ENCODE measurements around the gene FAM111B. TPM values are rescaled to one million over a fixed set of nuclear protein-coding genes. Genes with fewer than 3 reads are reported as not detected.

FAM111B gene
- total RNA-seq, 1 experiment from 2014 or later = 26.7 TPM

- Histone ChIP-seq H3K4me1 (ENCODE audit: insufficient read depth, low read length) (peaks cover 37% of the 10 kb centered on the region), H3K9ac (ENCODE audit: low read length) (peak within 1 kb of the TSS; percentile 45; the same call in 1 of the 2 replicates), H2AFZ (ENCODE audit: low read length) (peak within 1 kb of the TSS; percentile 92), H4K20me1 (ENCODE audit: low read length) (no peaks in the 10 kb centered on the region), H3F3A (ENCODE audit: low read length, unreplicated experiment) (peaks cover 3% of the 10 kb centered on the region), H3K79me2 (ENCODE audit: low read length) (peaks cover 9% of the 10 kb centered on the region), H3K27ac (ENCODE audit: low read length) (no peak within 1 kb of the TSS), H3K27me3 (ENCODE audit: low read length) (peaks cover 27% of the 10 kb centered on the region), H3K4me3 (ENCODE audit: low read length) (peak within 1 kb of the TSS; percentile 78), H3K9me2 (replicated peaks; ENCODE audit: low read length) (no peaks in the 10 kb centered on the region), H3K9me3 (ENCODE audit: low read length) (no peaks in the 10 kb centered on the region), H3K36me3 (ENCODE audit: low read depth, low read length) (no peaks in the 10 kb centered on the region), H3K4me2 (ENCODE audit: low read length) (peak within 1 kb of the TSS; percentile 99)
- ATAC-seq = peak; percentile 89
- no TSS peak for BruUV-seq (replicated peaks)
- intact Hi-C loops (cut with micrococcal nuclease) = loop anchor here (1.0 kb wide), 3 partner anchors 37 to 259 kb away; no protein-coding TSS in a partner anchor
- DNase-seq = peak; percentile 93
- TF ChIP-seq EZH2phosphoT487 (IDR thresholded peaks at IDR 0.05; ENCODE audit: borderline replicate concordance, low read length) = no peak
- peak; percentile 84 for TF ChIP-seq CTCF (conservative IDR thresholded peaks at IDR 0.05; ENCODE audit: low read depth, low read length)
- ChIA-PET CTCF (interaction anchor here (0.5 to 2.0 kb wide), 14 partner anchors 11 to 1200 kb away, joined by 3 to 23 read pairs (median 3); partner anchors contain the start of gene FAM111B), POLR2A (ENCODE audit: unreplicated experiment) (no interaction called here)
Measured at GRCh38 chr11:59171508-59172322, 64.7 kb downstream of the FAM111B start, which contains the start of gene DTX4. TSS of gene DTX4 (plus strand) at chr11:59172132. CDS start at chr11:59172596, 464 bp downstream.

GRCh38 chr11:59172345-59173079 lies 65.5 kb downstream of the FAM111B start:
- DNase-seq = peak; percentile 13
- intact Hi-C loops (cut with micrococcal nuclease) = no loop called here
- POLR2A ChIA-PET (ENCODE audit: unreplicated experiment) = no interaction called here

More at GRCh38 chr11:59172345-59173079, 65.5 kb downstream of the FAM111B start:
- TF ChIP-seq EZH2phosphoT487 (IDR thresholded peaks at IDR 0.05; ENCODE audit: borderline replicate concordance, low read length) (no peak), CTCF (conservative IDR thresholded peaks at IDR 0.05; ENCODE audit: low read depth, low read length) (no peak), EZH2 (IDR thresholded peaks at IDR 0.05; ENCODE audit: low read length, unreplicated experiment) (no peak)
- H3K4me3 ChIP-seq (ENCODE audit: low read length) = peak overlapping the region; percentile 78
- H3F3A ChIP-seq (ENCODE audit: low read length, unreplicated experiment) = peaks cover 3% of the 10 kb centered on the region
- H3K9me2 ChIP-seq (replicated peaks; ENCODE audit: low read length) = no peaks in the 10 kb centered on the region
- peak; percentile 10 for ATAC-seq
- H3K79me2 ChIP-seq (ENCODE audit: low read length) = peaks cover 15% of the 10 kb centered on the region
- H3K4me2 ChIP-seq (ENCODE audit: low read length) = peak overlapping the region; percentile 99
- peaks cover 37% of the 10 kb centered on the region for H3K4me1 ChIP-seq (ENCODE audit: insufficient read depth, low read length)
- no peak overlapping the region for H3K27ac ChIP-seq (ENCODE audit: low read length)
- peak overlapping the region; percentile 92 for H2AFZ ChIP-seq (ENCODE audit: low read length)
- H3K9ac ChIP-seq (ENCODE audit: low read length) = no peak overlapping the region
- BruUV-seq (replicated peaks) = no TSS peak
- H3K36me3 ChIP-seq (ENCODE audit: low read depth, low read length) = no peaks in the 10 kb centered on the region
- CTCF ChIA-PET = interaction anchor here (0.6 to 2.0 kb wide), 10 partner anchors 10 to 1199 kb away, joined by 3 to 23 read pairs (median 5); partner anchors contain the start of gene FAM111B
- H3K27me3 ChIP-seq (ENCODE audit: low read length) = peaks cover 19% of the 10 kb centered on the region; the same call in 1 of the 2 replicates
- no peaks in the 10 kb centered on the region for H3K9me3 ChIP-seq (ENCODE audit: low read length)
- H4K20me1 ChIP-seq (ENCODE audit: low read length) = no peaks in the 10 kb centered on the region
